Fibroblast of mammary gland (primary cell): ENCODE measurements around the gene MEOX1.
A peak's percentile ranks its signal among the peaks of the same experiment; 100 is the strongest.

Experiments
- DNase-seq: peaks from one replicate; pipeline ENCODE4 v3.0.0-alpha.2; 2010; ENCODE audit warnings: low read depth
- H3K4me3 ChIP-seq: 2 replicates; pipeline ENCODE4 v1.5.1; 2011; ENCODE audit warnings: low read depth, mild to moderate bottlenecking, low read length, moderate library complexity; ENCODE audit not compliant: control insufficient read depth
- CTCF ChIP-seq: conservative IDR thresholded peaks from 2 replicates; pipeline ENCODE4 v1.5.1; 2011; ENCODE audit warnings: low read depth, low read length, inconsistent platforms; ENCODE audit not compliant: control insufficient read depth, insufficient read depth

The MEOX1 gene

GRCh38 chr17:43673516-43674323 is 12.0 kb upstream of the MEOX1 start:
- TF ChIP-seq CTCF, result peak; percentile 98
- peak; percentile 63 for DNase-seq
- H3K4me3 ChIP-seq, result no peak overlapping the region

GRCh38 chr17:43671755-43672519 is 10.2 kb upstream of the MEOX1 start:
- no peak for TF ChIP-seq CTCF
- no peak overlapping the region for H3K4me3 ChIP-seq
- DNase-seq, result no peak

GRCh38 chr17:43671031-43671692 is 9.4 kb upstream of the MEOX1 start:
- no peak for TF ChIP-seq CTCF
- H3K4me3 ChIP-seq, result no peak overlapping the region
- DNase-seq, result peak; percentile 79

GRCh38 chr17:43670645-43671030 is 8.9 kb upstream of the MEOX1 start:
- no peak for DNase-seq
- no peak overlapping the region for H3K4me3 ChIP-seq
- no peak for TF ChIP-seq CTCF

GRCh38 chr17:43669971-43670644 is 8.4 kb upstream of the MEOX1 start:
- no peak for DNase-seq
- H3K4me3 ChIP-seq, result no peak overlapping the region
- no peak for TF ChIP-seq CTCF

GRCh38 chr17:43667947-43668348 is 6.2 kb upstream of the MEOX1 start:
- TF ChIP-seq CTCF, result no peak
- H3K4me3 ChIP-seq, result no peak overlapping the region
- peak; percentile 47 for DNase-seq
